ENCODE results near the gene PDZD7.

DNA sequence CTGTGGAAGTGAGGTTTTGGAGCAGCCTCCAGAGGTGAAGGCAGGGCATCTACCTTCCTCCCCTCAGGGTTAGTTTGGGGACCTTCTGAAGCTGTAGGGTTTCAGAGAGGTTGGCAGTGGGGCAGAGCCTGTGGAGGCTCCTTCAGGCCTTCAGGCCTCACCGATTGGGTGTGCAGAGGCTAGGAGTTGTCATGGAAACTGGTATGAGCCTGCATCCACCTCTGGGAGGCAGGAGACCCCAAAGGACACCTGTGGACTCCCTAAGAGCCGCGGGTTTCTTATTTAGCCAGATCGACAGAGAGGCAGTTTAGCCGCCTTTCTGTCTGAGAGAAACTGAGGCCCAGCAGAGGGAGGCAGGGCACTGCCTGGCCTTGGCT lies 29.3 kb downstream of the PDZD7 start:
- TF ChIP-seq, protein P1, sequence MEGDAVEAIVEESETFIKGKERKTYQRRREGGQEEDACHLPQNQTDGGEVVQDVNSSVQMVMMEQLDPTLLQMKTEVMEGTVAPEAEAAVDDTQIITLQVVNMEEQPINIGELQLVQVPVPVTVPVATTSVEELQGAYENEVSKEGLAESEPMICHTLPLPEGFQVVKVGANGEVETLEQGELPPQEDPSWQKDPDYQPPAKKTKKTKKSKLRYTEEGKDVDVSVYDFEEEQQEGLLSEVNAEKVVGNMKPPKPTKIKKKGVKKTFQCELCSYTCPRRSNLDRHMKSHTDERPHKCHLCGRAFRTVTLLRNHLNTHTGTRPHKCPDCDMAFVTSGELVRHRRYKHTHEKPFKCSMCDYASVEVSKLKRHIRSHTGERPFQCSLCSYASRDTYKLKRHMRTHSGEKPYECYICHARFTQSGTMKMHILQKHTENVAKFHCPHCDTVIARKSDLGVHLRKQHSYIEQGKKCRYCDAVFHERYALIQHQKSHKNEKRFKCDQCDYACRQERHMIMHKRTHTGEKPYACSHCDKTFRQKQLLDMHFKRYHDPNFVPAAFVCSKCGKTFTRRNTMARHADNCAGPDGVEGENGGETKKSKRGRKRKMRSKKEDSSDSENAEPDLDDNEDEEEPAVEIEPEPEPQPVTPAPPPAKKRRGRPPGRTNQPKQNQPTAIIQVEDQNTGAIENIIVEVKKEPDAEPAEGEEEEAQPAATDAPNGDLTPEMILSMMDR (IDR thresholded peaks at IDR 0.05): no peak
- TF ChIP-seq EP300 (IDR thresholded peaks at IDR 0.05) (no peak), POLR2A (IDR thresholded peaks at IDR 0.05) (no peak)
